ENCODE data around the gene CGB7. TPM values are rescaled to one million over a fixed set of nuclear protein-coding genes. Genes with fewer than 3 reads are reported as not detected.

The CGB7 gene
- total and polyA plus RNA-seq, 9 of the 15 experiments (the other 6 are each of a cell fraction or from before 2014, with no cell fraction given): not detected

DNA sequence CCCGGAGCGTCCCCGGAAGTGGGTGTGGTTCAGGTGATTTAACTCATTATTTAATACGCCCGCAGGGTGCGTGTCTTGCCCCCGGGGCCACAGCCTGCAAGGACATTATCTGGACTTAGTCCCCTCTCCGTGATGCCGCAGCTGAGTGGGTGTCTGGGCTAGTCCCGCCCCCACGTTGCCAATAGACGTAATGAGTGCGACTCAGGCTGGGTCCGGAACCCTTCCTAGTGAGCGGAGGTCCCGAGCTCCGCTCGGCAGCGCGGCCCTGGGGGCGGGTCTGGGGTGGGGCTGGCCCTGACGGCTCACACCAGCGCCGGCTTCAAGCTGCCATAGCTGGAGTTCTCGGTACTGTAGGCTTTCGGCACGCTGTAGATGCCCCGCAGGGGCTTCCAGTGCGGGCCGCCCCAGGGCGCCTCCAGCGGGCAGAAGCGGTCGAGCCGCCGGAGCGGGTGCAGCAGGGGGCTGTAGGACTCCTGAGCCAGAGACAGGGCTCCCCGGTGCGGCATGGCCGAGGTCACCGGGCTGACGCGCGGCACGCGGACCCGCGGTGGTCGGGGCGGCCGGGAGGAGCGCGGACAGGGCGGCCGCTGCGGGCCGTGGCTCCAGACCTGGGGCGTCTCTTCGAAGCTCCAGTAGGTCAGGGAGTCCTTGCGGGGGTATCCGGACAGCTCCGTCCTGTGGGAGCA, 39.7 kb downstream of the CGB7 start (continued):
- no peak for TF ChIP-seq SMAD1 (IDR thresholded peaks at IDR 0.05; ENCODE audit: low read depth, low read length, partially characterized antibody)
- TF ChIP-seq, protein P1, sequence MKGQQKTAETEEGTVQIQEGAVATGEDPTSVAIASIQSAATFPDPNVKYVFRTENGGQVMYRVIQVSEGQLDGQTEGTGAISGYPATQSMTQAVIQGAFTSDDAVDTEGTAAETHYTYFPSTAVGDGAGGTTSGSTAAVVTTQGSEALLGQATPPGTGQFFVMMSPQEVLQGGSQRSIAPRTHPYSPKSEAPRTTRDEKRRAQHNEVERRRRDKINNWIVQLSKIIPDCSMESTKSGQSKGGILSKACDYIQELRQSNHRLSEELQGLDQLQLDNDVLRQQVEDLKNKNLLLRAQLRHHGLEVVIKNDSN (CRISPR knock-in tag; IDR thresholded peaks at IDR 0.05): no peak
- no peak for TF ChIP-seq GTF2E2 (tag; IDR thresholded peaks at IDR 0.05)
- TF ChIP-seq ZNF778 (CRISPR knock-in tag; IDR thresholded peaks at IDR 0.05): no peak
- TF ChIP-seq MIER1 (IDR thresholded peaks at IDR 0.05; ENCODE audit: low read depth): no peak
- no peak for TF ChIP-seq EP300 (IDR thresholded peaks at IDR 0.05; ENCODE audit: low read length)
- TF ChIP-seq ZEB2 (IDR thresholded peaks at IDR 0.05): no peak
- TF ChIP-seq COPS2 (conservative IDR thresholded peaks at IDR 0.05): no peak
- TF ChIP-seq RFX5 (IDR thresholded peaks at IDR 0.05; ENCODE audit: low read depth, low read length): no peak
- TF ChIP-seq NCOR1 (IDR thresholded peaks at IDR 0.05): peak; percentile 13; the same call in 1 of the 2 replicates
- no peak for TF ChIP-seq PHB (CRISPR knock-in tag; IDR thresholded peaks at IDR 0.05)
- no peak for TF ChIP-seq PCBP2 (IDR thresholded peaks at IDR 0.05; ENCODE audit: low read depth, low read length, poor library complexity, severe bottlenecking)
- TF ChIP-seq ZNF174 (CRISPR knock-in tag; IDR thresholded peaks at IDR 0.05): no peak
- TF ChIP-seq CREM (IDR thresholded peaks at IDR 0.05; ENCODE audit: low read depth): peak; percentile 93
- TF ChIP-seq, protein P2, sequence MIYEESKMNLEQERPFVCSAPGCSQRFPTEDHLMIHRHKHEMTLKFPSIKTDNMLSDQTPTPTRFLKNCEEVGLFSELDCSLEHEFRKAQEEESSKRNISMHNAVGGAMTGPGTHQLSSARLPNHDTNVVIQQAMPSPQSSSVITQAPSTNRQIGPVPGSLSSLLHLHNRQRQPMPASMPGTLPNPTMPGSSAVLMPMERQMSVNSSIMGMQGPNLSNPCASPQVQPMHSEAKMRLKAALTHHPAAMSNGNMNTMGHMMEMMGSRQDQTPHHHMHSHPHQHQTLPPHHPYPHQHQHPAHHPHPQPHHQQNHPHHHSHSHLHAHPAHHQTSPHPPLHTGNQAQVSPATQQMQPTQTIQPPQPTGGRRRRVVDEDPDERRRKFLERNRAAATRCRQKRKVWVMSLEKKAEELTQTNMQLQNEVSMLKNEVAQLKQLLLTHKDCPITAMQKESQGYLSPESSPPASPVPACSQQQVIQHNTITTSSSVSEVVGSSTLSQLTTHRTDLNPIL (CRISPR knock-in tag; IDR thresholded peaks at IDR 0.05): no peak
- no peak for TF ChIP-seq TSC22D4 (tag; IDR thresholded peaks at IDR 0.05)
- no peak for TF ChIP-seq HEY1 (CRISPR knock-in tag; IDR thresholded peaks at IDR 0.05; ENCODE audit: borderline replicate concordance)
- 0 out of 4 replicates have a peak, but pooled peaks of 1 of the 2 experiments have one; percentile 50 for TF ChIP-seq NONO (IDR thresholded peaks at IDR 0.05; ENCODE audit: low read depth in 2 of 2, low read length in 1 of 2)
- no peak for TF ChIP-seq SMARCE1 (IDR thresholded peaks at IDR 0.05)
- no peak for TF ChIP-seq BRD4 (IDR thresholded peaks at IDR 0.05)
- TF ChIP-seq, protein P3, sequence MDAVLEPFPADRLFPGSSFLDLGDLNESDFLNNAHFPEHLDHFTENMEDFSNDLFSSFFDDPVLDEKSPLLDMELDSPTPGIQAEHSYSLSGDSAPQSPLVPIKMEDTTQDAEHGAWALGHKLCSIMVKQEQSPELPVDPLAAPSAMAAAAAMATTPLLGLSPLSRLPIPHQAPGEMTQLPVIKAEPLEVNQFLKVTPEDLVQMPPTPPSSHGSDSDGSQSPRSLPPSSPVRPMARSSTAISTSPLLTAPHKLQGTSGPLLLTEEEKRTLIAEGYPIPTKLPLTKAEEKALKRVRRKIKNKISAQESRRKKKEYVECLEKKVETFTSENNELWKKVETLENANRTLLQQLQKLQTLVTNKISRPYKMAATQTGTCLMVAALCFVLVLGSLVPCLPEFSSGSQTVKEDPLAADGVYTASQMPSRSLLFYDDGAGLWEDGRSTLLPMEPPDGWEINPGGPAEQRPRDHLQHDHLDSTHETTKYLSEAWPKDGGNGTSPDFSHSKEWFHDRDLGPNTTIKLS (IDR thresholded peaks at IDR 0.05; ENCODE audit: borderline replicate concordance, low read depth): no peak
- no peak for TF ChIP-seq NR2C2 (CRISPR knock-in tag; IDR thresholded peaks at IDR 0.05)
- TF ChIP-seq NR2C2 (tag; IDR thresholded peaks at IDR 0.05): no peak
- no peak for TF ChIP-seq BMI1 (IDR thresholded peaks at IDR 0.05; ENCODE audit: low read length)
- TF ChIP-seq JUNB (CRISPR knock-in tag; conservative IDR thresholded peaks at IDR 0.05): no peak
- no peak for TF ChIP-seq SIN3B (IDR thresholded peaks at IDR 0.05; ENCODE audit: low read depth)
- TF ChIP-seq YBX1 (IDR thresholded peaks at IDR 0.05): no peak
- no peak for TF ChIP-seq RBM39 (optimal IDR thresholded peaks at IDR 0.05; ENCODE audit: low read depth, low read length)
- TF ChIP-seq OTX1 (CRISPR knock-in tag; IDR thresholded peaks at IDR 0.05): no peak
- no peak for TF ChIP-seq ATF7 (IDR thresholded peaks at IDR 0.05)
